Astrocyte (in vitro differentiated cells and primary cell): Measurements from ENCODE around the gene DHRS2. TPM values are rescaled to one million over a fixed set of nuclear protein-coding genes. Genes with fewer than 3 reads are reported as not detected.

ENCODE experiments used
- DNase-seq: peaks from one replicate; pipeline ENCODE4 v3.0.0-alpha.2; 2010; ENCODE audit warnings: low read depth
- FAIRE-seq: peaks from 2 replicates; lab custom pipeline; 2011; peaks lifted over from hg19 to GRCh38; lab: Jason Lieb, UNC
- H2AFZ ChIP-seq: 2 replicates; pipeline ENCODE4 v1.6.0; 2012; ENCODE audit warnings: low read depth, low read length, inconsistent platforms
- H3K27ac ChIP-seq: 2 replicates; pipeline ENCODE4 v1.5.1; 2011; ENCODE audit warnings: low read depth, low read length, inconsistent platforms
- H3K27me3 ChIP-seq: 2 replicates; pipeline ENCODE4 v1.6.0; 2011; ENCODE audit warnings: low read length, inconsistent platforms; ENCODE audit not compliant: insufficient read depth
- H3K36me3 ChIP-seq: 2 replicates; pipeline ENCODE4 v1.5.1; 2011; ENCODE audit warnings: low read length, inconsistent platforms; ENCODE audit not compliant: insufficient read depth
- H3K4me1 ChIP-seq: 2 replicates; pipeline ENCODE4 v1.5.1; 2011; ENCODE audit warnings: low read length, inconsistent platforms; ENCODE audit not compliant: insufficient read depth
- H3K4me2 ChIP-seq: 2 replicates; pipeline ENCODE4 v1.6.0; 2012; ENCODE audit warnings: low read length, inconsistent platforms
- H3K4me3 ChIP-seq: 2 replicates; pipeline ENCODE4 v1.5.1; 2011; ENCODE audit warnings: low read depth, mild to moderate bottlenecking, low read length, inconsistent platforms; ENCODE audit not compliant: insufficient read depth
- H3K79me2 ChIP-seq: 2 replicates; pipeline ENCODE4 v1.6.0; 2012; ENCODE audit warnings: mild to moderate bottlenecking, low read length, inconsistent platforms; ENCODE audit not compliant: insufficient read depth
- H3K9ac ChIP-seq: 2 replicates; pipeline ENCODE4 v1.6.0; 2012; ENCODE audit warnings: mild to moderate bottlenecking, low read length, inconsistent platforms
- H3K9me3 ChIP-seq: 2 replicates; pipeline ENCODE4 v1.5.1; 2012; ENCODE audit warnings: low read depth, mild to moderate bottlenecking, low read length, inconsistent platforms; ENCODE audit not compliant: insufficient read depth
- H4K20me1 ChIP-seq: 2 replicates; pipeline ENCODE4 v1.6.0; 2012; ENCODE audit warnings: low read length, inconsistent platforms; ENCODE audit not compliant: insufficient read depth
- H3K27ac Mint-ChIP-seq: one replicate; pipeline ENCODE4 v1.8.0; 2021; ENCODE audit warnings: mild to moderate bottlenecking, mixed read lengths; ENCODE audit not compliant: unreplicated experiment
- H3K27me3 Mint-ChIP-seq: one replicate; pipeline ENCODE4 v1.8.0; 2021; ENCODE audit warnings: low read depth, mixed read lengths; ENCODE audit not compliant: unreplicated experiment
- H3K36me3 Mint-ChIP-seq: one replicate; pipeline ENCODE4 v1.8.0; 2021; ENCODE audit warnings: low read depth, mixed read lengths; ENCODE audit not compliant: unreplicated experiment
- H3K4me1 Mint-ChIP-seq: one replicate; pipeline ENCODE4 v1.8.0; 2021; ENCODE audit warnings: low read depth, mixed read lengths; ENCODE audit not compliant: unreplicated experiment
- H3K4me3 Mint-ChIP-seq: one replicate; pipeline ENCODE4 v1.8.0; 2021; ENCODE audit warnings: mild to moderate bottlenecking, moderate library complexity, mixed read lengths; ENCODE audit not compliant: unreplicated experiment
- H3K9me3 Mint-ChIP-seq: one replicate; pipeline ENCODE4 v1.8.0; 2021; ENCODE audit warnings: mild to moderate bottlenecking, mixed read lengths; ENCODE audit not compliant: unreplicated experiment
- EZH2 ChIP-seq: IDR thresholded peaks from 2 replicates; pipeline ENCODE4 v1.6.1; 2012; ENCODE audit warnings: mild to moderate bottlenecking, low read length, inconsistent platforms; ENCODE audit not compliant: insufficient read depth
- total RNA-seq: library from RNA; stranded (reverse); gene quantifications from 2 replicates; pipeline ENCODE4 v1.2.1, GENCODE V29; 2021
- TF ChIP-seq, protein P1 (sequence below): IDR thresholded peaks from 2 replicates; pipeline ENCODE4 v1.5.1; 2011; ENCODE audit warnings: low read depth, mild to moderate bottlenecking, inconsistent platforms, low read length, moderate library complexity; ENCODE audit not compliant: insufficient read depth

DHRS2 gene
- total RNA-seq, 1 donor from 2014 or later: 1.1 TPM

DNA sequence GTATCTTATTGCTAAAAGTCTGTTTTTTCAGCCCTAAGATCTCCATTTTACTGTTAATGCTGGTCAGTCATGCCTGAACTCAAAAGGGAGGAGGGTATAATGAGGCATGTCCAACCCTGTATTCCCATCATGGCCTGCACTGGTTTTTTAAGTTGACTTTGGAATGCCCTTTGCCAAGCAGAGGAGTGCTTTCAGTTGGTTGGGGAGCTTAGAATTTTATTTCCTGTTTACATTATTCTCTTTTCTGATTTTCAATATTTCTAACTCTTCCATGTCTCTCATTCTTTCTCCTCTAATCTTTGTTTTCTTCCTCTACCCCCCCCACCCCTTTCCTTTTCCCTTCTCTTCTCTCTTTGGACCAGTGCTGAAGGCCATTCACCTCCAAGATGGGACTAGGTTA lies 4.9 kb upstream of the DHRS2 start:
- H3K36me3 Mint-ChIP-seq: no peaks in the 10 kb centered on the region
- peaks cover 7% of the 10 kb centered on the region for H3K9me3 Mint-ChIP-seq
- Histone ChIP-seq H3K9me3 (no peaks in the 10 kb centered on the region), H4K20me1 (no peaks in the 10 kb centered on the region), H3K79me2 (no peaks in the 10 kb centered on the region), H3K4me2 (no peak overlapping the region), H3K27ac (no peak overlapping the region), H3K36me3 (no peaks in the 10 kb centered on the region), H3K4me3 (no peak overlapping the region), H2AFZ (no peak overlapping the region), H3K27me3 (no peaks in the 10 kb centered on the region), H3K4me1 (no peaks in the 10 kb centered on the region), H3K9ac (no peak overlapping the region)
- H3K4me3 Mint-ChIP-seq: peak overlapping the region; percentile 57
- TF ChIP-seq, protein P1, sequence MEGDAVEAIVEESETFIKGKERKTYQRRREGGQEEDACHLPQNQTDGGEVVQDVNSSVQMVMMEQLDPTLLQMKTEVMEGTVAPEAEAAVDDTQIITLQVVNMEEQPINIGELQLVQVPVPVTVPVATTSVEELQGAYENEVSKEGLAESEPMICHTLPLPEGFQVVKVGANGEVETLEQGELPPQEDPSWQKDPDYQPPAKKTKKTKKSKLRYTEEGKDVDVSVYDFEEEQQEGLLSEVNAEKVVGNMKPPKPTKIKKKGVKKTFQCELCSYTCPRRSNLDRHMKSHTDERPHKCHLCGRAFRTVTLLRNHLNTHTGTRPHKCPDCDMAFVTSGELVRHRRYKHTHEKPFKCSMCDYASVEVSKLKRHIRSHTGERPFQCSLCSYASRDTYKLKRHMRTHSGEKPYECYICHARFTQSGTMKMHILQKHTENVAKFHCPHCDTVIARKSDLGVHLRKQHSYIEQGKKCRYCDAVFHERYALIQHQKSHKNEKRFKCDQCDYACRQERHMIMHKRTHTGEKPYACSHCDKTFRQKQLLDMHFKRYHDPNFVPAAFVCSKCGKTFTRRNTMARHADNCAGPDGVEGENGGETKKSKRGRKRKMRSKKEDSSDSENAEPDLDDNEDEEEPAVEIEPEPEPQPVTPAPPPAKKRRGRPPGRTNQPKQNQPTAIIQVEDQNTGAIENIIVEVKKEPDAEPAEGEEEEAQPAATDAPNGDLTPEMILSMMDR: no peak
- TF ChIP-seq EZH2: no peak
- peaks cover 18% of the 10 kb centered on the region for H3K4me1 Mint-ChIP-seq
- FAIRE-seq: no peak
- H3K27ac Mint-ChIP-seq: peak overlapping the region; percentile 12
- DNase-seq: no peak
- peaks cover 5% of the 10 kb centered on the region for H3K27me3 Mint-ChIP-seq

DNA sequence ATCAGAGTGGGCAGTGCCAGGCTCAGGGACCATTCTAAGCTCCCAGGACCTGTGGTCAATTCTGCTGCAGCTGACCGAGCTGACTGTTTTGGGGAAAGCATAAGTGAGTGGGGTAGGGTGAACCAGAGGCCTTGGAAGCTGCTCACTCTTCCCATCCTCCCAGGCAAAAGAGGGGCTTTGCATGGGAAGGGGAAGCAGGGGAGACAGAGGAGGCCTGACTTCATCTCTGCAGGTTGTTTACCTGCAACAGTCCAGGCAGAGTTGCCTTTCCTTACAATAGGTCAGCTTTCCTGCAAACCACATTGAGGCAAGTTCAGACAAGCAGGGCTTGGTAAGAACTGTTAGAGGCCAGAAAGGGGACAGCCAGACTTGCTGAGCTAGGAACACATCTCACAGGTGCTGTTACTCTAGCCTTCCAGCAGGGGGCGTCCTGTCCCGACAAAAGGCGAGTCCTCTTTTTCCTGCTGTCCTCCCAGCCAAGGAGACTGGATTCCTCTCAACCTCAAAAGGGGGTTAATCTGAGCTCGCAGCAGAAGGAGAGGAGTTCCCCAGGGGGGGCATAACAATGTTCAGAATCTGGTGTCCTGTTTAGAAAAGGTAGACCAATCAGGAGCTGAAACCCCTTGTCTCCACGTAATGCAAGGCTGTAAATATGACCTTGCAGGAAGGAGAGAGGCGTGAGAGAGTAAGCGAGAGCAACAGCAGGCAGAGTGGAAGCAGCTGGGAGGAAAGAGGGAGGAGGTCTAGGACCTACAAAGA lies 4.3 kb upstream of the DHRS2 start:
- Histone ChIP-seq H2AFZ (peak overlapping the region; percentile 67), H3K27ac (no peak overlapping the region), H3K4me2 (no peak overlapping the region), H3K4me3 (no peak overlapping the region), H3K4me1 (no peaks in the 10 kb centered on the region), H3K9me3 (no peaks in the 10 kb centered on the region), H3K27me3 (no peaks in the 10 kb centered on the region), H3K9ac (no peak overlapping the region), H4K20me1 (no peaks in the 10 kb centered on the region), H3K79me2 (no peaks in the 10 kb centered on the region), H3K36me3 (no peaks in the 10 kb centered on the region)
- Mint-ChIP-seq H3K27me3 (peaks cover 5% of the 10 kb centered on the region), H3K36me3 (no peaks in the 10 kb centered on the region), H3K4me1 (peaks cover 18% of the 10 kb centered on the region), H3K27ac (peak overlapping the region; percentile 12), H3K9me3 (peaks cover 10% of the 10 kb centered on the region), H3K4me3 (peak overlapping the region; percentile 57)
- no peak for FAIRE-seq
- peak; percentile 23 for DNase-seq
- TF ChIP-seq, protein P1: peak; percentile 85
- TF ChIP-seq EZH2: no peak

DNA sequence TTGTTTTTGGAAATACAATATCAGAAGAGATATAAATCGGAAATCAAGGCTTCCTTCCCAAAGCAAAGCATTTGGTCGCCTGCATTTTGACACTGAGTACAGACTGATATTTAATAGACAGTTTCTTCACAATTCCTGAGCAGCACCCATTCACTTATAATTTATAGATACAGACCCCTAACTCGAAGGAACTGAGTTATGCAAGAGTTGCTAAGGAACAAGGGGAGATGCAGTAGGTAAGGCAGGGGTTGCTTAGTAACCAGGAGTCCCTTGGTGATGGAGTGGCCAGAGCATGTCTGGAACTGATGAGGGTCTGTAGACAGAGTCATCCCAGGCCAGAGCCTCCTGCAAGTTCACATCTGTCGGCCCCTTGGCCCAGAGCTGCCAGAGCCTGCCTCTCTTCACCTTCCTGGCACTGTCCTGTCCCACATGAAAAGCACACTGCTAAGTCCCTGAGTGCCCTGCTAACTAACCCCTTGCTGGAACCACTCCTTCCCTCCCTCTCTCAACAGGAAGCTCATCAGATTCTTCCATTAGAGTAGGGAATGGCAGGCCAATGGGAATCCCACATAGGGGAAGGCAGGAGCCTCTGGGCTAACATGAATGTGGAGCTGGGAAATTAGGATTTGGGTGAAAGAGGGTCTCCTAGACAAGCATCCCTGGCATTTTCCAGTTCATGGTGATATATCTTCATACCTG lies 3.6 kb upstream of the DHRS2 start:
- H4K20me1 ChIP-seq: no peaks in the 10 kb centered on the region
- H3K27me3 Mint-ChIP-seq: peaks cover 5% of the 10 kb centered on the region
- H3K36me3 Mint-ChIP-seq: no peaks in the 10 kb centered on the region
- no peaks in the 10 kb centered on the region for H3K79me2 ChIP-seq
- H3K36me3 ChIP-seq: no peaks in the 10 kb centered on the region
- FAIRE-seq (no peak), DNase-seq (no peak)
- peak overlapping the region; percentile 27 for H3K27ac Mint-ChIP-seq
- H3K9me3 Mint-ChIP-seq: peaks cover 8% of the 10 kb centered on the region
- no peaks in the 10 kb centered on the region for H3K27me3 ChIP-seq
- H3K4me3 Mint-ChIP-seq: no peak overlapping the region
- peaks cover 18% of the 10 kb centered on the region for H3K4me1 Mint-ChIP-seq
- TF ChIP-seq, protein P1: no peak
- H3K27ac ChIP-seq: no peak overlapping the region
- H3K9ac ChIP-seq: no peak overlapping the region
- H3K4me2 ChIP-seq: no peak overlapping the region
- no peaks in the 10 kb centered on the region for H3K9me3 ChIP-seq
- H3K4me3 ChIP-seq: no peak overlapping the region
- H2AFZ ChIP-seq: no peak overlapping the region
- no peaks in the 10 kb centered on the region for H3K4me1 ChIP-seq
